ENCODE results near the gene FSD1L.

FSD1L gene

DNA sequence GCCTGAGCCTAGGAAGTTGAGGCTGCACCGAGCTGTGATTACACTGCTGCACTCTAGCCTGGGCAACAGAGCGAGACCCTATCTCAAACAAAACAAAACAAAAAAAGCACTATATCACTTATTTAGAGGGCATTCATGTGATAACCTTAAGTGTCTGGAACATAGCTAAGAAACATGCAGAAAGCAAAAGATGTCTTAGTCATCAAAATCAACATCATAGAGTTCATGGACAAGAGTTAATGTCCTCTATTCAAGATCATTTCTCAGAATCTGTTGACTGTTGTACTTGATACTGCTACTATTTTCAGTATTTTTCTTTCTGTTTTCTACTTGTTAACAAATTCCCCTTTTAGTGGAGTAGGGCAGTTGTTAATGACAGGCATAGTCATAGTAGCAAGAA lies 25.4 kb downstream of the FSD1L start:
- no peak for TF ChIP-seq CTCF (IDR thresholded peaks at IDR 0.05; ENCODE audit: control extremely low read depth, extremely low read depth, low read depth, missing control alignments)
- CTCF ChIA-PET = interaction anchor here (1.1 to 3.1 kb wide), 5 partner anchors 9 to 28 kb away, joined by 3 to 12 read pairs (median 8); no protein-coding TSS in a partner anchor
- no peak for DNase-seq (ENCODE audit: extremely low spot score)
- POLR2A ChIA-PET = no interaction called here

DNA sequence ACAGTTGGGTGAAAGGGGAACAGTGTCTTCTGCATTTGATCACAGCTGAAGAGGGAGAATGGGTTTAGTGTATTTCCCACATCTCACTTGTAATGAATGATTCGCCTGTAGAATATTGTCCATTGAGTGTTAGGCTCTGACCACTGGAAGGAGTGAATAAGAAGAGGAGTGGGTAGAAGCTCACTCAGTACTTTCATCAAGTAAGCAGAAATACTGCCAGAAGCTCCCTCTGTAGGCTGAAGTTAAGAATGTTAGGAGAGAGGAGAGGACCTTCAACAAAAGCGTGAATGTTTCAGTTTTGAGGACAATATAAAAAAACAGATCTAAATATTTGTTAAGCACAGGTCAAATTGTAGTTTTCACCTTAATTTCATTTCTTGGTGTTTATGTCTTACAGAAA lies 27.5 kb downstream of the FSD1L start:
- peak; percentile 8 for TF ChIP-seq CTCF (IDR thresholded peaks at IDR 0.05; ENCODE audit: control extremely low read depth, extremely low read depth, low read depth, missing control alignments)
- CTCF ChIA-PET = interaction anchor here (1.5 kb wide), 1 partner anchor 9 kb away, joined by 4 read pairs; no protein-coding TSS in a partner anchor
- no peak for DNase-seq (ENCODE audit: extremely low spot score)
- POLR2A ChIA-PET = no interaction called here

DNA sequence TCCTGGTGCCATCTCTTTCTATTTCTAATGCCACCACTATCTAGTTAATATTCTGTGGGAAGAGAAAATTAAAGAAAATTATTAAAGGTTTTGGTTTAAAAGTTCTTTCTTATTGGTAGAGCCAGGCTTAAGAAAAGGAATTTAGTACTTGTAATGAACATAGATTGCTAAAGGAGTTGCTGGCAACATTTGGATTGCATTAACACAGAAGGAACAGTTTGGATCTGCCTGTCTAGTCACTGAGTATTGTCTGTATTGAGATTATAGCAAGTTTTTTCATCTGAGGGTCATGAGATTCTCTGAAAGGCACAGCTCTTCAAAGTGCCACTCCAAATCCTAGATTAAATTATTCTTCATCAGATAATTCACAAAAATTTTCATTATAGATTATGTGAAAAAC lies 32.0 kb downstream of the FSD1L start:
- no peak for DNase-seq (ENCODE audit: extremely low spot score)
- CTCF ChIA-PET = interaction anchor here (1.5 kb wide), 1 partner anchor 9 kb away, joined by 3 read pairs; no protein-coding TSS in a partner anchor
- TF ChIP-seq CTCF (IDR thresholded peaks at IDR 0.05; ENCODE audit: control extremely low read depth, extremely low read depth, low read depth, missing control alignments) = no peak
- POLR2A ChIA-PET = no interaction called here

GRCh38 chr9:105483618-105484017 lies 35.8 kb downstream of the FSD1L start:
- ChIA-PET POLR2A (no interaction called here), CTCF (interaction anchor here (1.0 to 2.4 kb wide), 2 partner anchors 11 to 34 kb away, joined by 3 to 12 read pairs; no protein-coding TSS in a partner anchor)
- TF ChIP-seq CTCF (IDR thresholded peaks at IDR 0.05; ENCODE audit: control extremely low read depth, extremely low read depth, low read depth, missing control alignments) = no peak
- DNase-seq (ENCODE audit: extremely low spot score) = peak; percentile 15

- POLR2A ChIA-PET = no interaction called here
- TF ChIP-seq CTCF (IDR thresholded peaks at IDR 0.05; ENCODE audit: control extremely low read depth, extremely low read depth, low read depth, missing control alignments) = no peak
- no peak for DNase-seq (ENCODE audit: extremely low spot score)
- CTCF ChIA-PET = interaction anchor here (2.4 kb wide), 1 partner anchor 11 kb away, joined by 12 read pairs; no protein-coding TSS in a partner anchor
Observed at GRCh38 chr9:105484226-105484625, 36.4 kb downstream of the FSD1L start.

DNA sequence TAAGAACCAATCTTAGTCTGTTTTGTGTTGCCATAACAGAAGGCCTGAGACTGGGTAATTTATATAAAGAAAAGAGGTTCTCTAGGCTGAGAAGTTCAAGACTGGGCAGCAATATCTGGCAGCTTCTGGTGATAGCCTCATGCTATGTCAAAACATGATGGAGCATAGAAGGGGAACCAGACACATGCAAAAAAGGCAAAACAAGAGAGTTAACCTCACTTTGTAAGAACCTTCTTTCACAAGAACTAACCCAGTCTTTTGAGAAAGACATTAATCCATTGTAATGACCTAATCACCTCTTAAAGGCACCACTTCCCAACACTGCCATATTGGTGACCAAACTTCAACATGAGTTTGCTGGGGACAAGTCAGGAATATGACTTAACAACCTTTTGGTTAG lies 37.3 kb downstream of the FSD1L start:
- no peak for TF ChIP-seq CTCF (IDR thresholded peaks at IDR 0.05; ENCODE audit: control extremely low read depth, extremely low read depth, low read depth, missing control alignments)
- ChIA-PET POLR2A (no interaction called here), CTCF (no interaction called here)
- no peak for DNase-seq (ENCODE audit: extremely low spot score)

DNA sequence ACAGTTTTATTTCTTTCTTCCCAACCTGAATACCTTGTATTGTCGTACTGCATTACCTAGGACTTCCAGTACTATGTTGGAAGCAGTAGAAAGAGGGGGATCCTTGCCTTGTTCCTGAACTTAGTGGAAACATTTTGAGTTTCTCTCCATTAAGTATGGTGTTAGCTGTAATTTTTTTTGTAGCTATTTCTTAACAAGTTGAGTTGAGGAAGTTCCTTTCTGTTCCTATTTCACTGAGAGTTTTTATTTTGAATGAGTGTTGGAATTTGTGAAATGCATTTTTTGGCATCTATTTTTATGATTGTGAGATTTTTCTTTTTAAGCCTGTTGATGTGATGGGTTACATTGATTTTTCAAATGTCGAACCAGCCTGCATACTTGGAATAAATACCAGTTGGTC lies 49.0 kb downstream of the FSD1L start:
- POLR2A ChIA-PET = no interaction called here
- no peak for TF ChIP-seq CTCF (IDR thresholded peaks at IDR 0.05; ENCODE audit: control extremely low read depth, extremely low read depth, low read depth, missing control alignments)
- CTCF ChIA-PET = no interaction called here
- no peak for DNase-seq (ENCODE audit: extremely low spot score)
